IPS-18a (cell line): ENCODE results near the gene PTPRM.

Experiments
- H3K27ac ChIP-seq: one replicate; pipeline ENCODE4 v1.5.1; 2013; ENCODE audit warnings: low read length
- H3K27me3 ChIP-seq: one replicate; pipeline ENCODE4 v1.6.1; 2013; ENCODE audit warnings: mild to moderate bottlenecking, low read length; ENCODE audit not compliant: control insufficient read depth, insufficient read depth
- H3K36me3 ChIP-seq: one replicate; pipeline ENCODE4 v1.6.1; 2013; ENCODE audit warnings: low read depth, low read length; ENCODE audit not compliant: control insufficient read depth
- H3K4me1 ChIP-seq: one replicate; pipeline ENCODE4 v1.6.1; 2013; ENCODE audit warnings: low read depth, low read length; ENCODE audit not compliant: control insufficient read depth
- H3K4me3 ChIP-seq: one replicate; pipeline ENCODE4 v1.5.1; 2013; ENCODE audit warnings: low read length
- H3K9ac ChIP-seq: one replicate; pipeline ENCODE4 v1.6.1; 2013; ENCODE audit warnings: mild to moderate bottlenecking, low read length, moderate library complexity
- H3K9me3 ChIP-seq: one replicate; pipeline ENCODE4 v1.6.1; 2013; ENCODE audit warnings: low read depth, low read length; ENCODE audit not compliant: control insufficient read depth

Gene PTPRM

GRCh38 chr18:7586379-7586778 lies 19.3 kb downstream of the PTPRM start:
- no peak overlapping the region for H3K4me3 ChIP-seq
- no peaks in the 10 kb centered on the region for H3K9me3 ChIP-seq
- H3K36me3 ChIP-seq: no peaks in the 10 kb centered on the region
- H3K9ac ChIP-seq: no peak overlapping the region
- H3K4me1 ChIP-seq: no peaks in the 10 kb centered on the region
- no peaks in the 10 kb centered on the region for H3K27me3 ChIP-seq
- no peak overlapping the region for H3K27ac ChIP-seq

GRCh38 chr18:7590826-7591560 lies 23.9 kb downstream of the PTPRM start:
- no peak overlapping the region for H3K27ac ChIP-seq
- no peak overlapping the region for H3K9ac ChIP-seq

GRCh38 chr18:7592305-7593071 lies 25.4 kb downstream of the PTPRM start:
- Histone ChIP-seq H3K4me3 (no peak overlapping the region), H3K27ac (no peak overlapping the region), H3K9ac (no peak overlapping the region), H3K27me3 (no peaks in the 10 kb centered on the region), H3K36me3 (no peaks in the 10 kb centered on the region), H3K9me3 (no peaks in the 10 kb centered on the region), H3K4me1 (peaks cover 5% of the 10 kb centered on the region)

More at GRCh38 chr18:7590826-7591560, 23.9 kb downstream of the PTPRM start:
- H3K36me3 ChIP-seq: no peaks in the 10 kb centered on the region
- H3K4me3 ChIP-seq: no peak overlapping the region
- peaks cover 5% of the 10 kb centered on the region for H3K4me1 ChIP-seq
- no peaks in the 10 kb centered on the region for H3K9me3 ChIP-seq
- no peaks in the 10 kb centered on the region for H3K27me3 ChIP-seq

- Histone ChIP-seq H3K4me1 (peaks cover 5% of the 10 kb centered on the region), H3K27me3 (no peaks in the 10 kb centered on the region), H3K9ac (no peak overlapping the region), H3K9me3 (no peaks in the 10 kb centered on the region), H3K36me3 (no peaks in the 10 kb centered on the region), H3K27ac (no peak overlapping the region), H3K4me3 (no peak overlapping the region)
Measured at GRCh38 chr18:7593218-7593819, 26.2 kb downstream of the PTPRM start.

DNA sequence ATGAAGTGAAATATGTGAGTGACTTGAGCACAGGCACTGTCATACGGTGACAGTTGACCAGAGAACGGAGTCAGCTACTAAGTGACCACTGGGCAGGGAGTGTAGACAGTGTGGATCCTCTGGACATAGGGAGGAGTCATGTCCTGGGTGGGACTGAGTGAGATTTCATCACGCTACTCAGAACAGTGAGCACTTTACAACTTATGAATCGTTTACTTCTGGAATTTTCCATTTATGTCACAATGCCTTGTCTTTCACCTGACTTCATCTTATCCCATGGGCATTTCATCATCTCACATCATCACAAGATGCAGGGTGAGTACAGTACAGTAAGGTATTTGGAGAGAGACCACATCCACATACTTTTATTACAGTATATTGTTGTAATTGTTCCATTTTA lies 29.0 kb downstream of the PTPRM start:
- Histone ChIP-seq H3K4me3 (no peak overlapping the region), H3K27ac (no peak overlapping the region), H3K9ac (no peak overlapping the region), H3K36me3 (no peaks in the 10 kb centered on the region), H3K27me3 (no peaks in the 10 kb centered on the region), H3K9me3 (no peaks in the 10 kb centered on the region), H3K4me1 (peaks cover 5% of the 10 kb centered on the region)

GRCh38 chr18:7597500-7597899 lies 30.4 kb downstream of the PTPRM start:
- Histone ChIP-seq H3K36me3 (no peaks in the 10 kb centered on the region), H3K27me3 (no peaks in the 10 kb centered on the region), H3K9ac (no peak overlapping the region), H3K4me3 (no peak overlapping the region), H3K4me1 (peaks cover under 1% of the 10 kb centered on the region), H3K9me3 (no peaks in the 10 kb centered on the region), H3K27ac (no peak overlapping the region)

DNA sequence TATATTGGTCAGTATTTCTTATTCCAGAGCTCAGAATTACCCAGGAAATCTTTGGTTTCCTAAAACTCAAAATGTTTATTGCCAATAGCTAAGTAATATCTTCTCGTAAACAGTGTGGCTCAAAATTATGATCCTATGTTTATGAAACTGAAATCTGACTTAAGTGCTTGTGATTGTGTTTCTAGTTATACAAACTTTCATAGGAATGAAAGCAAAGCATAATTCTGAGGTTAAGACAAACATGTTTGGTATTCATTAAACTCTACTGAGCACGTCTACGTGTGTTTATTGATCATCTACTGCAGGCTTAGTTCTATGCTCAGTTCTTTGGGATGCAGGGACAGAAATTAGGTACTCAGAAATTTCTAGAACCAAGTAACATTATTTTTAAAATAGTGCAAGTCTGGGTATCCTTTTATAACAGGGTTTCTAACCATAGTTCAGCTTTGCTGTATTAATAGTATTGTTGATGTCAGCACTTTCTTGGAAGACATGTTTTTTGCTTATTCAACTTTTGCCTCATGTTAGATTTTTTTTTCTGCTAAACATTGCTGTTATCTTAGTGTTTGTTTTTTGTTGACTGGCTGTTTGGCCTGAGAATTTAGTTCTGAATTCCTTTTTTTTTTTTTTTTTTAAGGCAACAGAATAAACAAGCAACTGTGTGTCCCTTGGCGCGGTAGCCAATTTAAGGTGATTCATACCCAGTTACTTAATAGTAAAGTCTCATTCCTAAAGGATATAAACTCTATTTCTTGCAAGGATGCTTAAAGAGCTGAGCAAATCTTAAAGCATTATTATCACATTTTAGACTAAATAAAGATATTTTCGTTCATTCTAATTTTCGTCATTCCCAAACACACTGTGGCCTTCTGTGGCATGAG lies 31.3 kb downstream of the PTPRM start:
- Histone ChIP-seq H3K27me3 (no peaks in the 10 kb centered on the region), H3K9ac (no peak overlapping the region), H3K36me3 (no peaks in the 10 kb centered on the region), H3K9me3 (no peaks in the 10 kb centered on the region), H3K4me1 (peaks cover 5% of the 10 kb centered on the region), H3K4me3 (no peak overlapping the region), H3K27ac (no peak overlapping the region)

- H3K4me1 ChIP-seq: peaks cover 19% of the 10 kb centered on the region
- no peak overlapping the region for H3K4me3 ChIP-seq
- H3K9me3 ChIP-seq: no peaks in the 10 kb centered on the region
- H3K27ac ChIP-seq: no peak overlapping the region
- H3K36me3 ChIP-seq: no peaks in the 10 kb centered on the region
- H3K9ac ChIP-seq: no peak overlapping the region
- no peaks in the 10 kb centered on the region for H3K27me3 ChIP-seq
Measured at GRCh38 chr18:7600036-7600435, 32.9 kb downstream of the PTPRM start.

- peaks cover 19% of the 10 kb centered on the region for H3K4me1 ChIP-seq
- H3K9ac ChIP-seq: no peak overlapping the region
- H3K27me3 ChIP-seq: no peaks in the 10 kb centered on the region
- no peak overlapping the region for H3K4me3 ChIP-seq
- no peak overlapping the region for H3K27ac ChIP-seq
- H3K36me3 ChIP-seq: no peaks in the 10 kb centered on the region
- no peaks in the 10 kb centered on the region for H3K9me3 ChIP-seq
Measured at GRCh38 chr18:7600528-7601245, 33.6 kb downstream of the PTPRM start.

DNA sequence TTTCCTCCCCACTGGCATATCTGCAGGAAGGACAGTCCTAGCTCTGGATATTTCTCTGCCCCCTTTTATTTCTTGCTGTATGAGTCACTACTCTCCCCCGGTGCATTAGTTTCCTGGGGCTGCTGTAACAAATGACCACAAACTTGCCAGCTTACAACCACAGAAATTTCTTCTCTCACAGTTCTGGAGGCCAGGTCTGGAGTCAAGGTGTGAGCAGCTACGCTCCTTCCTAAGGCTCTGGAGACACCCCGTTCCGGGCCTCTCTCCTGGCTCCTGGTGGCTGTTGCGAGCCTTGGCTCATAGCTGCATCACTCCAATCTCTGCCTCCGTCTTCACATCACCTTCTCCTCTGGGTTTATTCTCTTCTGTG lies 34.1 kb downstream of the PTPRM start:
- Histone ChIP-seq H3K27ac (no peak overlapping the region), H3K4me3 (no peak overlapping the region), H3K9me3 (no peaks in the 10 kb centered on the region), H3K36me3 (no peaks in the 10 kb centered on the region), H3K4me1 (peaks cover 19% of the 10 kb centered on the region), H3K9ac (no peak overlapping the region), H3K27me3 (no peaks in the 10 kb centered on the region)
